HepG2 (cell line): ENCODE data around the gene TLCD1. TPM values are rescaled to one million over a fixed set of nuclear protein-coding genes. Genes with fewer than 3 reads are reported as not detected.

Experiments
- AKAP8 ChIP-seq: sonication (generic); formaldehyde crosslinking; IDR thresholded peaks from 2 replicates; pipeline ENCODE4 v1.5.1; 2020; ENCODE audit warnings: mild to moderate bottlenecking, missing genetic modification reagents
- GMEB1 ChIP-seq: sonication (generic); formaldehyde crosslinking; IDR thresholded peaks from 2 replicates; pipeline ENCODE4 v1.5.1; 2020; ENCODE audit warnings: missing genetic modification reagents, mild to moderate bottlenecking, borderline replicate concordance
- HMG20A ChIP-seq: IDR thresholded peaks from 2 replicates; pipeline ENCODE4 v1.6.1; 2016; ENCODE audit warnings: borderline replicate concordance
- HNF4A ChIP-seq: sonication (generic); formaldehyde crosslinking; IDR thresholded peaks from 2 replicates; pipeline ENCODE4 v1.4.0; 2020; ENCODE audit warnings: missing genetic modification reagents
- KAT8 ChIP-seq: IDR thresholded peaks from 2 replicates; pipeline ENCODE4 v1.6.1; 2016; ENCODE audit warnings: missing genetic modification reagents, missing compliant biosample characterization
- MTF2 ChIP-seq: sonication (generic); formaldehyde crosslinking; IDR thresholded peaks from 2 replicates; pipeline ENCODE4 v1.5.0; 2020; ENCODE audit warnings: missing genetic modification reagents, borderline replicate concordance
- NCOA1 ChIP-seq: sonication (generic); formaldehyde crosslinking; IDR thresholded peaks from 2 replicates; pipeline ENCODE4 v1.9.0; 2021; ENCODE audit warnings: missing genetic modification reagents
- NR0B2 ChIP-seq: sonication (generic); formaldehyde crosslinking; IDR thresholded peaks from 2 replicates; pipeline ENCODE4 v1.4.0; 2020; ENCODE audit warnings: mild to moderate bottlenecking, missing genetic modification reagents
- PAF1 ChIP-seq: IDR thresholded peaks from 2 replicates; pipeline ENCODE4 v1.6.1; 2016; ENCODE audit warnings: missing genetic modification reagents, missing compliant biosample characterization
- PBX3 ChIP-seq: sonication (generic); formaldehyde crosslinking; IDR thresholded peaks from 2 replicates; pipeline ENCODE4 v1.8.1; 2023; ENCODE audit warnings: missing genetic modification reagents, inconsistent platforms, borderline replicate concordance
- RNF2 ChIP-seq: fragments of 450-650 bp; conservative IDR thresholded peaks from 2 replicates; pipeline ENCODE4 v1.6.1; 2016; ENCODE audit warnings: low read depth
- SRF ChIP-seq: IDR thresholded peaks from 2 replicates; pipeline ENCODE4 v1.6.1; 2011; ENCODE audit warnings: mild to moderate bottlenecking, low read depth, low read length, moderate library complexity
- TMF1 ChIP-seq: sonication (generic); formaldehyde crosslinking; IDR thresholded peaks from 2 replicates; pipeline ENCODE4 v1.8.1; 2022; ENCODE audit warnings: low read depth, missing genetic modification reagents
- YEATS2 ChIP-seq: sonication (generic); formaldehyde crosslinking; IDR thresholded peaks from 2 replicates; pipeline ENCODE4 v1.4.0; 2020; ENCODE audit warnings: missing genetic modification reagents, borderline replicate concordance
- ZBTB7B ChIP-seq: sonication (generic); formaldehyde crosslinking; IDR thresholded peaks from 2 replicates; pipeline ENCODE4 v1.4.0; 2020; ENCODE audit warnings: missing genetic modification reagents
- ZIK1 ChIP-seq: sonication (generic); formaldehyde crosslinking; IDR thresholded peaks from 2 replicates; pipeline ENCODE4 v1.5.0; 2020; ENCODE audit warnings: mild to moderate bottlenecking, low read depth, missing genetic modification reagents, borderline replicate concordance
- ZNF441 ChIP-seq: sonication (generic); formaldehyde crosslinking; IDR thresholded peaks from 2 replicates; pipeline ENCODE4 v1.7.0; 2021; ENCODE audit warnings: missing genetic modification reagents, borderline replicate concordance
- ZNF550 ChIP-seq: sonication (generic); formaldehyde crosslinking; IDR thresholded peaks from 2 replicates; pipeline ENCODE4 v1.4.0; 2020; ENCODE audit warnings: mild to moderate bottlenecking, missing genetic modification reagents, borderline replicate concordance
- ZNF598 ChIP-seq: sonication (generic); formaldehyde crosslinking; IDR thresholded peaks from 2 replicates; pipeline ENCODE4 v1.5.1; 2020; ENCODE audit warnings: mild to moderate bottlenecking, missing genetic modification reagents, borderline replicate concordance
- ZNF607 ChIP-seq: sonication (generic); formaldehyde crosslinking; IDR thresholded peaks from 2 replicates; pipeline ENCODE4 v1.5.1; 2020; ENCODE audit warnings: missing genetic modification reagents, mild to moderate bottlenecking, borderline replicate concordance
- ZNF761 ChIP-seq: sonication (generic); formaldehyde crosslinking; conservative IDR thresholded peaks from 2 replicates; pipeline ENCODE4 v1.4.0; 2020; ENCODE audit warnings: mild to moderate bottlenecking, missing genetic modification reagents
- ZNF773 ChIP-seq: sonication (generic); formaldehyde crosslinking; IDR thresholded peaks from 2 replicates; pipeline ENCODE4 v1.4.0; 2020; ENCODE audit warnings: missing genetic modification reagents, borderline replicate concordance
- ZNF784 ChIP-seq: sonication (generic); formaldehyde crosslinking; IDR thresholded peaks from 2 replicates; pipeline ENCODE4 v1.5.1; 2020; ENCODE audit warnings: missing genetic modification reagents, mild to moderate bottlenecking, borderline replicate concordance
- ZNF792 ChIP-seq: IDR thresholded peaks from 2 replicates; pipeline ENCODE4 v1.6.1; 2016
- polyA plus RNA-seq, 8 experiments: library from polyadenylated mRNA; depleted of rRNA in 3 of 8; stranded (reverse) in 7 of 8; unstranded in 1 of 8; fragments of >200 nt; fragmentation: Illumina TruSeq in 4 of 8; extraction: Trizol in 4 of 8; gene quantifications; 2 replicates each; pipeline versions ENCODE4 v1.2.1 to v1.2.3, GENCODE V29; 2011 to 2016; ENCODE audit warnings: low read depth in 4 of 8, missing spikeins in 1 of 8, mixed read lengths in 1 of 8; ENCODE audit not compliant: insufficient read depth in 1 of 8
- total RNA-seq, 5 experiments: library from RNA; depleted of rRNA; stranded (reverse); fragments of >200 nt; fragmentation: Illumina TruSeq; extraction: Trizol; gene quantifications; 2 replicates each; pipeline ENCODE4 v1.2.3, GENCODE V29; 2016; ENCODE audit warnings: low read depth in 1 of 5

Gene TLCD1
- total and polyA plus RNA-seq, 2 of the 13 experiments (the other 11 are each of a cell fraction or from before 2014, with no cell fraction given), result 14.9 to 19.6 TPM

- TF ChIP-seq ZNF784 (CRISPR knock-in tag), result no peak
- TF ChIP-seq NR0B2 (CRISPR knock-in tag), result no peak
- peak; percentile 82 for TF ChIP-seq ZNF792 (CRISPR knock-in tag)
- TF ChIP-seq SRF, result no peak
- TF ChIP-seq AKAP8, result no peak
- TF ChIP-seq ZBTB7B (CRISPR knock-in tag), result peak; percentile 71; the same call in 1 of the 2 replicates
- peak; percentile 72 for TF ChIP-seq TMF1 (CRISPR knock-in tag)
- TF ChIP-seq PBX3, result 0 out of 2 replicates have a peak, but pooled peaks have one; percentile 26
- peak; percentile 63; the same call in 1 of the 2 replicates for TF ChIP-seq KAT8 (CRISPR knock-in tag)
- no peak for TF ChIP-seq MTF2 (CRISPR knock-in tag)
- TF ChIP-seq NCOA1 (CRISPR knock-in tag), result no peak
- 0 out of 2 replicates have a peak, but pooled peaks have one; percentile 40 for TF ChIP-seq ZNF550 (CRISPR knock-in tag)
- TF ChIP-seq RNF2, result peak; percentile 74
- TF ChIP-seq PAF1, result no peak
- peak; percentile 69; the same call in 1 of the 2 replicates for TF ChIP-seq ZNF598 (CRISPR knock-in tag)
- peak; percentile 27; the same call in 1 of the 2 replicates for TF ChIP-seq YEATS2 (CRISPR knock-in tag)
- TF ChIP-seq ZIK1, result peak; percentile 89; the same call in 1 of the 2 replicates
- no peak; the same call in 1 of the 2 replicates for TF ChIP-seq HMG20A (CRISPR knock-in tag)
- TF ChIP-seq ZNF607 (CRISPR knock-in tag), result peak; percentile 70
- peak; percentile 78 for TF ChIP-seq ZNF441
- 0 out of 2 replicates have a peak, but pooled peaks have one; percentile 21 for TF ChIP-seq ZNF761 (CRISPR knock-in tag)
- TF ChIP-seq ZNF773 (CRISPR knock-in tag), result peak; percentile 55; the same call in 1 of the 2 replicates
- peak; percentile 33; the same call in 1 of the 2 replicates for TF ChIP-seq GMEB1 (CRISPR knock-in tag)
- TF ChIP-seq HNF4A (CRISPR knock-in tag), result no peak; the same call in 1 of the 2 replicates
Observed at GRCh38 chr17:28710861-28711722, 14.9 kb downstream of the TLCD1 start (continued).
